ENCODE results near the gene HCN4. TPM values are rescaled to one million over a fixed set of nuclear protein-coding genes. Genes with fewer than 3 reads are reported as not detected.

The HCN4 gene
- total and polyA plus RNA-seq, 2 experiments from 2014 or later: 2.4 to 10.6 TPM

DNA sequence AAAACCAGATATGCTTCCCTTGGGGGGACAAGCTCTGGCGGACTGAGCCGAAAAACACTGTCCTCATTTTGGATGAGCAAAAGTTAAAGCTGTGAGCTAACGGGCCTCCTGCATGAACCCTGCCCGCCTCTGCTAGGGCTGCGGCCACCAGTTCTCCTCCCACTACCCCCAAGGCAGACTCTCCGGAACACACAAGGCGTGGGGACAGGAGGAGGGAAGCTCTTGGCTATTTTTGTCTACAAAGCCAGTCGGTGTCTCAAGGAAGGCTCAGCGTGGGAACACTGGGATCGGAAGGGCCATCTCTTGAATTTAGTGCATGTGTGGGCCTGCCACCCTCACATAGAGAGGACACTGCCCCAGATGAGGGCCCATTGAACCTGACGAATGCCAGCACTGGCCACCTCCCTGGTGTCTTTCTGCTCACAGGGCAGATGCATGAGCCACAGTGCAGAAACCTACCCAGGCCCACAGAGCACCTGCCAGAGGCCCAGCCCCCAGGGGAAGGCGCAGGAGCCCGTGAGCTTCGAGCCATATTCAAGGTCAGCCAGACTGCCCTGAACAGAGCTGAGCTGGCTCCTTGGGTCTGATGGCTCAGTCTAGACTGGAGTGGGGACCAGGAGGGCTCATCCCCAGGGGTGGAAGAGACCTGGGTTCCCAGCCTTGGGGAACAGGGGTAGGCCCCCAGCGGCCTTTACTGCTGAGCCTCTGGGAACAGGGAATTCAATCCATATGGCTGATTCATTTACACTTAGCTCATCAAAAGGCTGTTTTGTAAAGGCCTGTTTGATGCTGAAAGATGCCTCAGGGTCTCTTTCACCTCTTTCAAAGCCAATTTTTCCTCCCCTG is 38.3 kb downstream of the HCN4 start:
- Histone ChIP-seq H3K9me2 (ENCODE audit: insufficient read depth) (no peaks in the 10 kb centered on the region), H3K36me3 (ENCODE audit: insufficient read depth) (no peaks in the 10 kb centered on the region), H3K27me3 (ENCODE audit: insufficient read depth) (no peaks in the 10 kb centered on the region), H3K4me2 (no peak overlapping the region), H3K4me1 (ENCODE audit: insufficient read depth) (peaks cover 3% of the 10 kb centered on the region), H3K4me3 (no peak overlapping the region), H3K27ac (ENCODE audit: low read depth) (no peak overlapping the region), H3F3A (replicated peaks; ENCODE audit: low read depth) (no peaks in the 10 kb centered on the region), H2AFZ (no peak overlapping the region), H4K20me1 (replicated peaks; ENCODE audit: insufficient read depth) (no peaks in the 10 kb centered on the region; the same call in 1 of the 2 replicates), H3K79me2 (replicated peaks; ENCODE audit: insufficient read depth) (no peaks in the 10 kb centered on the region)
- TF ChIP-seq, protein P1, sequence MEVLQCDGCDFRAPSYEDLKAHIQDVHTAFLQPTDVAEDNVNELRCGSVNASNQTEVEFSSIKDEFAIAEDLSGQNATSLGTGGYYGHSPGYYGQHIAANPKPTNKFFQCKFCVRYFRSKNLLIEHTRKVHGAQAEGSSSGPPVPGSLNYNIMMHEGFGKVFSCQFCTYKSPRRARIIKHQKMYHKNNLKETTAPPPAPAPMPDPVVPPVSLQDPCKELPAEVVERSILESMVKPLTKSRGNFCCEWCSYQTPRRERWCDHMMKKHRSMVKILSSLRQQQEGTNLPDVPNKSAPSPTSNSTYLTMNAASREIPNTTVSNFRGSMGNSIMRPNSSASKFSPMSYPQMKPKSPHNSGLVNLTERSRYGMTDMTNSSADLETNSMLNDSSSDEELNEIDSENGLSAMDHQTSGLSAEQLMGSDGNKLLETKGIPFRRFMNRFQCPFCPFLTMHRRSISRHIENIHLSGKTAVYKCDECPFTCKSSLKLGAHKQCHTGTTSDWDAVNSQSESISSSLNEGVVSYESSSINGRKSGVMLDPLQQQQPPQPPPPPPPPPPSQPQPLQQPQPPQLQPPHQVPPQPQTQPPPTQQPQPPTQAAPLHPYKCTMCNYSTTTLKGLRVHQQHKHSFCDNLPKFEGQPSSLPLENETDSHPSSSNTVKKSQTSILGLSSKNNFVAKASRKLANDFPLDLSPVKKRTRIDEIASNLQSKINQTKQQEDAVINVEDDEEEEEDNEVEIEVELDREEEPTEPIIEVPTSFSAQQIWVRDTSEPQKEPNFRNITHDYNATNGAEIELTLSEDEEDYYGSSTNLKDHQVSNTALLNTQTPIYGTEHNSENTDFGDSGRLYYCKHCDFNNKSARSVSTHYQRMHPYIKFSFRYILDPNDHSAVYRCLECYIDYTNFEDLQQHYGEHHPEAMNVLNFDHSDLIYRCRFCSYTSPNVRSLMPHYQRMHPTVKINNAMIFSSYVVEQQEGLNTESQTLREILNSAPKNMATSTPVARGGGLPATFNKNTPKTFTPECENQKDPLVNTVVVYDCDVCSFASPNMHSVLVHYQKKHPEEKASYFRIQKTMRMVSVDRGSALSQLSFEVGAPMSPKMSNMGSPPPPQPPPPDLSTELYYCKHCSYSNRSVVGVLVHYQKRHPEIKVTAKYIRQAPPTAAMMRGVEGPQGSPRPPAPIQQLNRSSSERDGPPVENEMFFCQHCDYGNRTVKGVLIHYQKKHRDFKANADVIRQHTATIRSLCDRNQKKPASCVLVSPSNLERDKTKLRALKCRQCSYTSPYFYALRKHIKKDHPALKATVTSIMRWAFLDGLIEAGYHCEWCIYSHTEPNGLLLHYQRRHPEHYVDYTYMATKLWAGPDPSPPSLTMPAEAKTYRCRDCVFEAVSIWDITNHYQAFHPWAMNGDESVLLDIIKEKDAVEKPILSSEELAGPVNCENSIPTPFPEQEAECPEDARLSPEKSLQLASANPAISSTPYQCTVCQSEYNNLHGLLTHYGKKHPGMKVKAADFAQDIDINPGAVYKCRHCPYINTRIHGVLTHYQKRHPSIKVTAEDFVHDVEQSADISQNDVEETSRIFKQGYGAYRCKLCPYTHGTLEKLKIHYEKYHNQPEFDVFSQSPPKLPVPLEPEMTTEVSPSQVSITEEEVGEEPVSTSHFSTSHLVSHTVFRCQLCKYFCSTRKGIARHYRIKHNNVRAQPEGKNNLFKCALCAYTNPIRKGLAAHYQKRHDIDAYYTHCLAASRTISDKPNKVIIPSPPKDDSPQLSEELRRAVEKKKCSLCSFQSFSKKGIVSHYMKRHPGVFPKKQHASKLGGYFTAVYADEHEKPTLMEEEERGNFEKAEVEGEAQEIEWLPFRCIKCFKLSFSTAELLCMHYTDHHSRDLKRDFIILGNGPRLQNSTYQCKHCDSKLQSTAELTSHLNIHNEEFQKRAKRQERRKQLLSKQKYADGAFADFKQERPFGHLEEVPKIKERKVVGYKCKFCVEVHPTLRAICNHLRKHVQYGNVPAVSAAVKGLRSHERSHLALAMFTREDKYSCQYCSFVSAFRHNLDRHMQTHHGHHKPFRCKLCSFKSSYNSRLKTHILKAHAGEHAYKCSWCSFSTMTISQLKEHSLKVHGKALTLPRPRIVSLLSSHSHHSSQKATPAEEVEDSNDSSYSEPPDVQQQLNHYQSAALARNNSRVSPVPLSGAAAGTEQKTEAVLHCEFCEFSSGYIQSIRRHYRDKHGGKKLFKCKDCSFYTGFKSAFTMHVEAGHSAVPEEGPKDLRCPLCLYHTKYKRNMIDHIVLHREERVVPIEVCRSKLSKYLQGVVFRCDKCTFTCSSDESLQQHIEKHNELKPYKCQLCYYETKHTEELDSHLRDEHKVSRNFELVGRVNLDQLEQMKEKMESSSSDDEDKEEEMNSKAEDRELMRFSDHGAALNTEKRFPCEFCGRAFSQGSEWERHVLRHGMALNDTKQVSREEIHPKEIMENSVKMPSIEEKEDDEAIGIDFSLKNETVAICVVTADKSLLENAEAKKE (CRISPR knock-in tag; IDR thresholded peaks at IDR 0.05): no peak
- Mint-ChIP-seq H3K27me3 (ENCODE audit: insufficient read depth, low read depth, poor library complexity) (peaks cover 9% of the 10 kb centered on the region), H3K4me1 (peaks cover 11% of the 10 kb centered on the region), H3K27ac (0 out of 2 replicates have a peak overlapping the region, but pooled peaks have one; percentile 41), H3K9me3 (no peaks in the 10 kb centered on the region; the same call in 2 of the 3 replicates), H3K4me3 (no peak overlapping the region), H3K36me3 (ENCODE audit: low read depth) (peaks cover 21% of the 10 kb centered on the region)
- ATAC-seq (peak; percentile 65), DNase-seq (ENCODE audit: low spot score) (no peak)

DNA sequence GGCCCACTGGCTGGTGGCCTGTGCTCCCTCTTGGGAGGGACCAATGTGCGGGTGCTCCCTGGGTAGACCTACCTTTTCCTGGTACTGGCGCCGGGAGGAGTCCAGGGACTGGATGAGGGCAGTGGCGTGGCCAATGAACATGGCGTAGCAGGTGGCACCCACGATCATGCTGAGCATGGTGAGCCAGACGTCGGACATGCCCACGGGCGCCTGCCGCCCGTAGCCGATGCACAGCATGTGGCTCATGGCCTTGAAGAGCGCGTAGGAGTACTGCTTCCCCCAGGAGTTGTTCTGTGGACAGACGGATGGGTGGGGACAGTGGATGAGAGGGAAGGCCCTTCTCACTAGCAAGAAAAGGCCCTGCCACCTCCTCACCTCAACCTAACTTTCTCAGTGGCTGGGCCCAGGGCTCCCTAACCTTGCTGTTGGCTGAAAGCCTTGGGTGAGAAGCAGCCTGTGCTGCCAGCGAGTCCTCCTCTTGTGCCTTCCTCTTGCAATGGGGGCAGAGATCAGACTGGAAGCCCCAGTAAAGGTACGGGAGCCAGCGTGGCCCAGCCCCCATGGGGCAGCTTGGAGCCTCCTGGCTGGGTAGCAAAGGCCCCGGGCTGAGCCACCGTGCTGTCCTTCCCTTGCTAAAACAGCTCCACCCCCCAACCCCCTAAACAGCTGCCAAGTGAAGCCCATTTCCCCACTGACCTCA is 39.1 kb downstream of the HCN4 start:
- Mint-ChIP-seq H3K27ac (no peak overlapping the region), H3K4me3 (no peak overlapping the region), H3K4me1 (peaks cover 10% of the 10 kb centered on the region), H3K36me3 (ENCODE audit: low read depth) (peaks cover 27% of the 10 kb centered on the region), H3K9me3 (no peaks in the 10 kb centered on the region; the same call in 2 of the 3 replicates), H3K27me3 (ENCODE audit: insufficient read depth, low read depth, poor library complexity) (peaks cover 9% of the 10 kb centered on the region)
- Histone ChIP-seq H3K27me3 (ENCODE audit: insufficient read depth) (no peaks in the 10 kb centered on the region), H3K4me3 (no peak overlapping the region), H3K79me2 (replicated peaks; ENCODE audit: insufficient read depth) (no peaks in the 10 kb centered on the region), H3K9me2 (ENCODE audit: insufficient read depth) (no peaks in the 10 kb centered on the region), H3K4me2 (no peak overlapping the region), H2AFZ (no peak overlapping the region), H3K27ac (ENCODE audit: low read depth) (no peak overlapping the region), H4K20me1 (replicated peaks; ENCODE audit: insufficient read depth) (no peaks in the 10 kb centered on the region; the same call in 1 of the 2 replicates), H3K36me3 (ENCODE audit: insufficient read depth) (no peaks in the 10 kb centered on the region), H3K4me1 (ENCODE audit: insufficient read depth) (peaks cover 3% of the 10 kb centered on the region), H3F3A (replicated peaks; ENCODE audit: low read depth) (no peaks in the 10 kb centered on the region)
- DNase-seq (ENCODE audit: low spot score): no peak
- ATAC-seq: no peak
- TF ChIP-seq, protein P2, sequence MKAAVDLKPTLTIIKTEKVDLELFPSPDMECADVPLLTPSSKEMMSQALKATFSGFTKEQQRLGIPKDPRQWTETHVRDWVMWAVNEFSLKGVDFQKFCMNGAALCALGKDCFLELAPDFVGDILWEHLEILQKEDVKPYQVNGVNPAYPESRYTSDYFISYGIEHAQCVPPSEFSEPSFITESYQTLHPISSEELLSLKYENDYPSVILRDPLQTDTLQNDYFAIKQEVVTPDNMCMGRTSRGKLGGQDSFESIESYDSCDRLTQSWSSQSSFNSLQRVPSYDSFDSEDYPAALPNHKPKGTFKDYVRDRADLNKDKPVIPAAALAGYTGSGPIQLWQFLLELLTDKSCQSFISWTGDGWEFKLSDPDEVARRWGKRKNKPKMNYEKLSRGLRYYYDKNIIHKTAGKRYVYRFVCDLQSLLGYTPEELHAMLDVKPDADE (IDR thresholded peaks at IDR 0.05): no peak
- TF ChIP-seq EZH2phosphoT487 (IDR thresholded peaks at IDR 0.05; ENCODE audit: unreplicated experiment): no peak
- TF ChIP-seq EZH2 (IDR thresholded peaks at IDR 0.05; ENCODE audit: low read depth, unreplicated experiment): no peak
- TF ChIP-seq POLR2AphosphoS5 (IDR thresholded peaks at IDR 0.05; ENCODE audit: low read depth): no peak

Measured in GM23338 (cell line).